IMR-90 (cell line): ENCODE results near the gene CGNL1. TPM values are rescaled to one million over a fixed set of nuclear protein-coding genes. Genes with fewer than 3 reads are reported as not detected.

Experiments
- ATAC-seq: fragments of 200-7000 bp; cut with Tn5 transposase; 2 replicates; pipeline ENCODE4 v1.9.1; 2020; ENCODE audit warnings: low read depth, mild to moderate bottlenecking, moderate library complexity
- BruUV-seq: library from RNA; stranded (reverse); fragments of 400-500 nt; replicated peaks from 2 replicates; lab custom pipeline; 2021; lab: Mats Ljungman, UMichigan
- CTCF ChIA-PET: fragments of 300-600 bp; formaldehyde crosslinking; extraction: SDS; loops from one replicate; lab custom pipeline; 2021; ENCODE audit warnings: antibody characterized with exemption; lab: Yijun Ruan, JAX
- POLR2A ChIA-PET: fragments of 300-600 bp; sonication (Branson Sonifier 250); formaldehyde crosslinking; loops from one replicate; lab custom pipeline; 2022; ENCODE audit warnings: antibody characterized with exemption; ENCODE audit not compliant: unreplicated experiment; lab: Charles Lee
- DNase-seq: peaks from one replicate; pipeline ENCODE4 v3.0.0; 2013
- H2AFZ ChIP-seq: replicated peaks from 2 replicates; pipeline ENCODE3; 2013; ENCODE audit warnings: low read length, mild to moderate bottlenecking; ENCODE audit not compliant: poor library complexity
- H2AK5ac ChIP-seq: 2 replicates; pipeline ENCODE4 v1.6.1; 2013; ENCODE audit warnings: low read depth, low read length, inconsistent platforms
- H2AK9ac ChIP-seq: replicated peaks from 2 replicates; pipeline ENCODE3; 2013; ENCODE audit warnings: mild to moderate bottlenecking, low read depth, low read length, moderate library complexity; ENCODE audit not compliant: poor library complexity
- H2BK120ac ChIP-seq: 2 replicates; pipeline ENCODE4 v1.6.1; 2013; ENCODE audit warnings: low read depth, low read length, inconsistent platforms
- H2BK15ac ChIP-seq: 3 replicates; pipeline ENCODE4 v1.6.1; 2013; ENCODE audit warnings: low read depth, low read length, inconsistent platforms
- H2BK20ac ChIP-seq: 2 replicates; pipeline ENCODE4 v1.6.1; 2013; ENCODE audit warnings: low read depth, mild to moderate bottlenecking, inconsistent platforms, low read length, moderate library complexity
- H2BK5ac ChIP-seq: 2 replicates; pipeline ENCODE4 v1.6.1; 2013; ENCODE audit warnings: mild to moderate bottlenecking, low read depth, low read length, inconsistent platforms; ENCODE audit not compliant: poor library complexity, severe bottlenecking
- H3K14ac ChIP-seq: replicated peaks from 2 replicates; pipeline ENCODE4 v1.6.1; 2013; ENCODE audit warnings: low read depth, low read length, inconsistent platforms
- H3K18ac ChIP-seq: 2 replicates; pipeline ENCODE4 v1.6.1; 2013; ENCODE audit warnings: low read depth, low read length, control low read depth
- H3K23ac ChIP-seq: 2 replicates; pipeline ENCODE4 v1.6.1; 2013; ENCODE audit warnings: low read depth, low read length, inconsistent platforms
- H3K27ac ChIP-seq: 2 replicates; pipeline ENCODE4 v1.5.1; 2013; ENCODE audit warnings: mild to moderate bottlenecking, control low read depth, low read length; ENCODE audit not compliant: insufficient read depth
- H3K27me3 ChIP-seq: 2 replicates; pipeline ENCODE4 v1.6.1; 2013; ENCODE audit warnings: low read length; ENCODE audit not compliant: control insufficient read depth, insufficient read depth
- H3K36me3 ChIP-seq: 2 replicates; pipeline ENCODE4 v1.6.1; 2013; ENCODE audit warnings: low read length, mixed read lengths; ENCODE audit not compliant: control insufficient read depth, insufficient read depth
- H3K4ac ChIP-seq: 2 replicates; pipeline ENCODE4 v1.6.1; 2013; ENCODE audit warnings: low read depth, low read length, inconsistent platforms
- H3K4me1 ChIP-seq: 2 replicates; pipeline ENCODE4 v1.6.1; 2013; ENCODE audit warnings: low read length, mixed read lengths; ENCODE audit not compliant: control insufficient read depth, insufficient read depth
- H3K4me2 ChIP-seq: 2 replicates; pipeline ENCODE4 v1.6.1; 2013; ENCODE audit warnings: low read depth, mild to moderate bottlenecking, control low read depth, low read length, moderate library complexity
- H3K4me3 ChIP-seq: 2 replicates; pipeline ENCODE4 v1.5.1; 2013; ENCODE audit warnings: low read depth, mild to moderate bottlenecking, control low read depth, low read length, moderate library complexity; ENCODE audit not compliant: insufficient read depth
- H3K56ac ChIP-seq: 2 replicates; pipeline ENCODE4 v1.6.1; 2013; ENCODE audit warnings: low read length, inconsistent platforms; ENCODE audit not compliant: insufficient read depth; ENCODE audit errors: extremely low read depth
- H3K79me1 ChIP-seq, 2 experiments: 2 replicates each; pipeline ENCODE4 v1.6.1; 2013; ENCODE audit warnings: low read length in 2 of 2, inconsistent platforms in 1 of 2, low read depth in 1 of 2
- H3K9ac ChIP-seq: 2 replicates; pipeline ENCODE4 v1.6.1; 2013; ENCODE audit warnings: low read depth, low read length, control low read depth
- H3K9me1 ChIP-seq: 2 replicates; pipeline ENCODE4 v1.6.1; 2013; ENCODE audit warnings: low read length, inconsistent platforms; ENCODE audit not compliant: insufficient read depth
- H3K9me3 ChIP-seq: 2 replicates; pipeline ENCODE4 v1.6.1; 2013; ENCODE audit warnings: low read length; ENCODE audit not compliant: control insufficient read depth, insufficient read depth
- H4K20me1 ChIP-seq: 2 replicates; pipeline ENCODE4 v1.6.1; 2013; ENCODE audit warnings: low read length, inconsistent platforms; ENCODE audit not compliant: insufficient read depth
- H4K5ac ChIP-seq: 2 replicates; pipeline ENCODE4 v1.6.1; 2013; ENCODE audit warnings: mild to moderate bottlenecking, low read depth, low read length, control low read depth
- H4K8ac ChIP-seq, 2 experiments: 2 replicates each; pipeline ENCODE4 v1.6.1; 2013; ENCODE audit warnings: low read depth in 2 of 2, low read length in 2 of 2, control low read depth in 1 of 2, inconsistent platforms in 1 of 2
- H4K91ac ChIP-seq: 2 replicates; pipeline ENCODE4 v1.6.1; 2013; ENCODE audit warnings: low read depth, low read length, inconsistent platforms; ENCODE audit not compliant: insufficient read depth
- BHLHE40 ChIP-seq: fragments of 150-350 bp; IDR thresholded peaks from 2 replicates; pipeline ENCODE4 v1.6.1; 2016; ENCODE audit warnings: mild to moderate bottlenecking, low read depth, low read length
- CEBPB ChIP-seq: IDR thresholded peaks from 2 replicates; pipeline ENCODE4 v1.6.1; 2012; ENCODE audit warnings: low read depth, low read length, improper control_type of control experiment
- CHD1 ChIP-seq: IDR thresholded peaks from 2 replicates; pipeline ENCODE4 v1.6.1; 2012; ENCODE audit warnings: low read depth, low read length, improper control_type of control experiment
- FOS ChIP-seq: fragments of 150-350 bp; IDR thresholded peaks from 2 replicates; pipeline ENCODE4 v1.6.1; 2016; ENCODE audit warnings: low read depth, low read length
- MAFK ChIP-seq: IDR thresholded peaks from 2 replicates; pipeline ENCODE4 v1.6.1; 2012; ENCODE audit warnings: low read depth, low read length, improper control_type of control experiment
- MAZ ChIP-seq: IDR thresholded peaks from 2 replicates; pipeline ENCODE4 v1.6.1; 2012; ENCODE audit warnings: low read depth, mild to moderate bottlenecking, low read length, improper control_type of control experiment, moderate library complexity, borderline replicate concordance
- MXI1 ChIP-seq: IDR thresholded peaks from 2 replicates; pipeline ENCODE4 v1.6.1; 2012; ENCODE audit warnings: low read depth, mild to moderate bottlenecking, low read length, moderate library complexity, borderline replicate concordance
- NFE2L2 ChIP-seq: fragments of 150-350 bp; IDR thresholded peaks from 2 replicates; pipeline ENCODE4 v1.6.1; 2016; ENCODE audit warnings: low read depth, mild to moderate bottlenecking, low read length
- POLR2A ChIP-seq: IDR thresholded peaks from 2 replicates; pipeline ENCODE4 v1.6.1; 2012; ENCODE audit warnings: mild to moderate bottlenecking, low read depth, low read length
- RAD21 ChIP-seq: IDR thresholded peaks from 2 replicates; pipeline ENCODE4 v1.6.1; 2012; ENCODE audit warnings: low read length, improper control_type of control experiment
- RCOR1 ChIP-seq: IDR thresholded peaks from 2 replicates; pipeline ENCODE4 v1.6.1; 2012; ENCODE audit warnings: mild to moderate bottlenecking, low read length, improper control_type of control experiment; ENCODE audit not compliant: insufficient replicate concordance
- RFX5 ChIP-seq: IDR thresholded peaks from 2 replicates; pipeline ENCODE4 v1.8.0; 2012; ENCODE audit warnings: low read depth, mild to moderate bottlenecking, low read length, moderate library complexity
- SMC3 ChIP-seq: fragments of 150-350 bp; IDR thresholded peaks from 2 replicates; pipeline ENCODE4 v1.6.1; 2016; ENCODE audit warnings: low read depth, mild to moderate bottlenecking, antibody characterized with exemption, low read length, moderate library complexity
- WGBS, 2 experiments: methylation state at CpG; one replicate each; pipeline versions ENCODE4 v1.1.5 to v1.1.7; 2013; ENCODE audit warnings: missing lambda C conversion rate in 2 of 2; ENCODE audit not compliant: insufficient read length in 1 of 2; ENCODE audit errors: extremely low coverage in 2 of 2; 5-methylcytosine and 5-hydroxymethylcytosine counted together
- dilution Hi-C: fragments of 300-500 bp; cut with HindIII; formaldehyde crosslinking; loops from one replicate; pipeline ENCODE4 v1.14.3; 2018; ENCODE audit warnings: low sequenced_read_pairs; ENCODE audit not compliant: unreplicated experiment
- in situ Hi-C: fragments of 300-500 bp; cut with MboI; formaldehyde crosslinking; loops from 3 replicates; pipeline ENCODE4 v1.14.3; 2019; ENCODE audit warnings: low sequenced_read_pairs, inconsistent platforms, mixed read lengths
- intact Hi-C: fragments of 100-400 bp; cut with micrococcal nuclease; formaldehyde crosslinking; loops from 2 replicates; pipeline ENCODE4 v1.10.0; 2022
- polyA plus RNA-seq, 3 experiments: library from polyadenylated mRNA; depleted of rRNA; stranded (reverse); fragments of >200 nt; gene quantifications; 2 replicates each; pipeline ENCODE4 v1.2.3, GENCODE V29; 2012; ENCODE audit warnings: low replicate concordance in 1 of 3
- total RNA-seq: library from RNA; depleted of rRNA; stranded (reverse); fragments of >200 nt; gene quantifications from 2 replicates; pipeline ENCODE4 v1.2.3, GENCODE V29; 2012
- TF ChIP-seq, protein P1 (sequence below): fragments of 150-350 bp; IDR thresholded peaks from 2 replicates; pipeline ENCODE4 v1.6.1; 2017; ENCODE audit warnings: mild to moderate bottlenecking, antibody characterized with exemption, low read length, low read depth
- TF ChIP-seq, protein P2 (sequence below): fragments of 150-350 bp; IDR thresholded peaks from 2 replicates; pipeline ENCODE4 v1.6.1; 2016; ENCODE audit warnings: low read depth, mild to moderate bottlenecking, low read length, moderate library complexity, borderline replicate concordance
- TF ChIP-seq, protein P3 (sequence below): conservative IDR thresholded peaks from 2 replicates; pipeline ENCODE4 v1.5.1; 2012; ENCODE audit warnings: mild to moderate bottlenecking, low read depth, low read length, improper control_type of control experiment

The CGNL1 gene
- total and polyA plus RNA-seq, 2 of the 4 experiments (the other 2 are of a cell fraction) = 0.07 to 0.18 TPM

DNA sequence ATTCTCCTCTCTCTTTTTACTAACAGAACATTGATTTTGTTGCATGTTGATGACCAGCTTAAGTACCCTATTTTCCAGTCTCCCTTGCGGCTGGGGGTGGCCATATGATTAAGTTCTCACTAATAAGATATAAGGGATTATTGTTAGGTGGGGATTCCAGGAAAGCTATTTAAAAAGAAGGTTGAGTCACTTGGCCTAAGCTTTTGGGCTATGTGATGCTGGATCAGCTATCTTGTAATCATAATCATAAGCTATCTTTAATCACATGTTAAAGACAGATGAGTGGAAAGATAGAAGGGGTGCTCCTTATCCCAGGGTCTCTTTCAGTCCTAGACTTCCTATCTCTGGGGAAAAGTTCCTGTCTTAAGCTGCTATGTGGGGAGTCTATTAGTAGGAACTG lies 59.9 kb downstream of the CGNL1 start:
- dilution Hi-C loops (no loop called here), in situ Hi-C loops (no loop called here), intact Hi-C loops (no loop called here)
- no peak overlapping the region for H3K56ac ChIP-seq
- H4K5ac ChIP-seq = no peak overlapping the region
- H3K79me1 ChIP-seq = no peaks in the 10 kb centered on the region
- H3K27me3 ChIP-seq = peaks cover 8% of the 10 kb centered on the region
- H4K8ac ChIP-seq = no peak overlapping the region
- no peak overlapping the region for H3K14ac ChIP-seq
- no peaks in the 10 kb centered on the region for H3K9me1 ChIP-seq
- H2BK5ac ChIP-seq = no peak overlapping the region
- DNase-seq (no peak), ATAC-seq (no peak)
- H4K91ac ChIP-seq = no peak overlapping the region
- no peak overlapping the region for H2AK9ac ChIP-seq
- no peak overlapping the region for H2BK20ac ChIP-seq
- no peak overlapping the region for H3K27ac ChIP-seq
- no peaks in the 10 kb centered on the region for H4K20me1 ChIP-seq
- no peak overlapping the region for H2AK5ac ChIP-seq
- TF ChIP-seq, protein P1, sequence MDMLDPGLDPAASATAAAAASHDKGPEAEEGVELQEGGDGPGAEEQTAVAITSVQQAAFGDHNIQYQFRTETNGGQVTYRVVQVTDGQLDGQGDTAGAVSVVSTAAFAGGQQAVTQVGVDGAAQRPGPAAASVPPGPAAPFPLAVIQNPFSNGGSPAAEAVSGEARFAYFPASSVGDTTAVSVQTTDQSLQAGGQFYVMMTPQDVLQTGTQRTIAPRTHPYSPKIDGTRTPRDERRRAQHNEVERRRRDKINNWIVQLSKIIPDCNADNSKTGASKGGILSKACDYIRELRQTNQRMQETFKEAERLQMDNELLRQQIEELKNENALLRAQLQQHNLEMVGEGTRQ = no peak
- TF ChIP-seq MXI1 = no peak
- TF ChIP-seq MAFK = no peak
- TF ChIP-seq RAD21 = no peak
- TF ChIP-seq POLR2A = no peak
- no peak for TF ChIP-seq NFE2L2
- TF ChIP-seq MAZ = no peak
- TF ChIP-seq CEBPB = no peak
- no peak for TF ChIP-seq SMC3
- TF ChIP-seq, protein P2, sequence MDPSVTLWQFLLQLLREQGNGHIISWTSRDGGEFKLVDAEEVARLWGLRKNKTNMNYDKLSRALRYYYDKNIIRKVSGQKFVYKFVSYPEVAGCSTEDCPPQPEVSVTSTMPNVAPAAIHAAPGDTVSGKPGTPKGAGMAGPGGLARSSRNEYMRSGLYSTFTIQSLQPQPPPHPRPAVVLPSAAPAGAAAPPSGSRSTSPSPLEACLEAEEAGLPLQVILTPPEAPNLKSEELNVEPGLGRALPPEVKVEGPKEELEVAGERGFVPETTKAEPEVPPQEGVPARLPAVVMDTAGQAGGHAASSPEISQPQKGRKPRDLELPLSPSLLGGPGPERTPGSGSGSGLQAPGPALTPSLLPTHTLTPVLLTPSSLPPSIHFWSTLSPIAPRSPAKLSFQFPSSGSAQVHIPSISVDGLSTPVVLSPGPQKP = no peak
- TF ChIP-seq RCOR1 = no peak
- no peak for TF ChIP-seq BHLHE40
- TF ChIP-seq, protein P3, sequence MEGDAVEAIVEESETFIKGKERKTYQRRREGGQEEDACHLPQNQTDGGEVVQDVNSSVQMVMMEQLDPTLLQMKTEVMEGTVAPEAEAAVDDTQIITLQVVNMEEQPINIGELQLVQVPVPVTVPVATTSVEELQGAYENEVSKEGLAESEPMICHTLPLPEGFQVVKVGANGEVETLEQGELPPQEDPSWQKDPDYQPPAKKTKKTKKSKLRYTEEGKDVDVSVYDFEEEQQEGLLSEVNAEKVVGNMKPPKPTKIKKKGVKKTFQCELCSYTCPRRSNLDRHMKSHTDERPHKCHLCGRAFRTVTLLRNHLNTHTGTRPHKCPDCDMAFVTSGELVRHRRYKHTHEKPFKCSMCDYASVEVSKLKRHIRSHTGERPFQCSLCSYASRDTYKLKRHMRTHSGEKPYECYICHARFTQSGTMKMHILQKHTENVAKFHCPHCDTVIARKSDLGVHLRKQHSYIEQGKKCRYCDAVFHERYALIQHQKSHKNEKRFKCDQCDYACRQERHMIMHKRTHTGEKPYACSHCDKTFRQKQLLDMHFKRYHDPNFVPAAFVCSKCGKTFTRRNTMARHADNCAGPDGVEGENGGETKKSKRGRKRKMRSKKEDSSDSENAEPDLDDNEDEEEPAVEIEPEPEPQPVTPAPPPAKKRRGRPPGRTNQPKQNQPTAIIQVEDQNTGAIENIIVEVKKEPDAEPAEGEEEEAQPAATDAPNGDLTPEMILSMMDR = no peak
- TF ChIP-seq CHD1 = no peak
- no peak for TF ChIP-seq FOS
- TF ChIP-seq RFX5 = no peak
- H3K23ac ChIP-seq = no peak overlapping the region
- no peak overlapping the region for H2AFZ ChIP-seq
- H2BK15ac ChIP-seq = no peak overlapping the region
- H2BK120ac ChIP-seq = no peak overlapping the region
- no TSS peak for BruUV-seq
- POLR2A ChIA-PET = no interaction called here
- whole genome bisulfite sequencing, 2 experiments = no CpG with 5 or more reads among the region's 1 CpG
- no peaks in the 10 kb centered on the region for H3K9me3 ChIP-seq
- H3K36me3 ChIP-seq = no peaks in the 10 kb centered on the region
- no peak overlapping the region for H3K18ac ChIP-seq
- no peaks in the 10 kb centered on the region for H3K4me1 ChIP-seq
- H3K4ac ChIP-seq = no peak overlapping the region
- no peak overlapping the region for H3K9ac ChIP-seq
- H3K4me3 ChIP-seq = no peak overlapping the region
- no peak overlapping the region for H3K4me2 ChIP-seq
- CTCF ChIA-PET = interaction anchor here (0.6 to 1.0 kb wide), 4 partner anchors 9 to 289 kb away, joined by 3 read pairs; no protein-coding TSS in a partner anchor
